GM23338 (cell line): ENCODE results near the gene IPO8. TPM values are rescaled to one million over a fixed set of nuclear protein-coding genes. Genes with fewer than 3 reads are reported as not detected.
"Not testable (repeated sequence)": the region's sequence is repeated elsewhere in the genome, so short reads cannot be mapped to it uniquely, and the experiment has no call there.

ENCODE experiments used
- ATAC-seq: fragments of 200-7000 bp; cut with Tn5 transposase; 3 replicates; pipeline ENCODE4 v1.9.1; 2020
- DNase-seq: peaks from one replicate; pipeline ENCODE4 v3.0.0-alpha.2; 2015; ENCODE audit warnings: low spot score
- H2AFZ ChIP-seq: fragments of 200-600 bp; sonication (generic); 2 replicates; pipeline ENCODE4 v1.8.0; 2016; ENCODE audit warnings: antibody characterized with exemption, mild to moderate bottlenecking, moderate library complexity
- H3F3A ChIP-seq: fragments of 200-600 bp; sonication (generic); replicated peaks from 2 replicates; pipeline ENCODE4 v1.8.0; 2017; ENCODE audit warnings: antibody characterized with exemption, mixed run types, low read depth
- H3K27ac ChIP-seq: fragments of 200-600 bp; sonication (generic); 2 replicates; pipeline ENCODE4 v1.6.1; 2016; ENCODE audit warnings: low read depth
- H3K27me3 ChIP-seq: fragments of 200-600 bp; sonication (generic); 2 replicates; pipeline ENCODE4 v1.8.0; 2016; ENCODE audit warnings: mild to moderate bottlenecking, mixed run types, moderate library complexity; ENCODE audit not compliant: insufficient read depth
- H3K36me3 ChIP-seq: fragments of 200-600 bp; sonication (generic); 2 replicates; pipeline ENCODE4 v1.8.0; 2016; ENCODE audit warnings: mild to moderate bottlenecking; ENCODE audit not compliant: insufficient read depth
- H3K4me1 ChIP-seq: fragments of 200-600 bp; sonication (generic); 2 replicates; pipeline ENCODE4 v1.8.0; 2016; ENCODE audit warnings: mild to moderate bottlenecking, moderate library complexity; ENCODE audit not compliant: insufficient read depth
- H3K4me2 ChIP-seq: fragments of 200-600 bp; sonication (generic); 2 replicates; pipeline ENCODE4 v1.7.1; 2017; ENCODE audit warnings: mixed run types
- H3K4me3 ChIP-seq: fragments of 200-600 bp; sonication (generic); 2 replicates; pipeline ENCODE4 v1.6.1; 2016; ENCODE audit warnings: mixed run types
- H3K79me2 ChIP-seq: fragments of 200-600 bp; sonication (generic); replicated peaks from 2 replicates; pipeline ENCODE4 v1.8.0; 2017; ENCODE audit warnings: mild to moderate bottlenecking; ENCODE audit not compliant: insufficient read depth
- H3K9me2 ChIP-seq: fragments of 200-600 bp; sonication (generic); 2 replicates; pipeline ENCODE4 v1.8.0; 2017; ENCODE audit not compliant: insufficient read depth
- H4K20me1 ChIP-seq: fragments of 200-600 bp; sonication (generic); replicated peaks from 2 replicates; pipeline ENCODE4 v1.8.0; 2017; ENCODE audit warnings: mild to moderate bottlenecking; ENCODE audit not compliant: insufficient read depth
- H3K27ac Mint-ChIP-seq: 2 replicates; pipeline ENCODE4 v1.8.0; 2020; ENCODE audit warnings: inconsistent platforms, mild to moderate bottlenecking, moderate library complexity, mixed read lengths
- H3K27me3 Mint-ChIP-seq: 3 replicates; pipeline ENCODE4 v1.8.0; 2022; ENCODE audit warnings: low read depth, mild to moderate bottlenecking, moderate library complexity, mixed read lengths, inconsistent platforms; ENCODE audit not compliant: insufficient read depth, poor library complexity
- H3K36me3 Mint-ChIP-seq: 3 replicates; pipeline ENCODE4 v1.8.0; 2021; ENCODE audit warnings: low read depth, mild to moderate bottlenecking, inconsistent platforms, moderate library complexity, mixed read lengths
- H3K4me1 Mint-ChIP-seq: 3 replicates; pipeline ENCODE4 v1.8.0; 2020; ENCODE audit warnings: mild to moderate bottlenecking, inconsistent platforms, mixed read lengths
- H3K4me3 Mint-ChIP-seq: 3 replicates; pipeline ENCODE4 v1.8.0; 2021; ENCODE audit warnings: moderate library complexity, mild to moderate bottlenecking, inconsistent platforms, mixed read lengths
- H3K9me3 Mint-ChIP-seq: 3 replicates; pipeline ENCODE4 v1.8.0; 2020; ENCODE audit warnings: moderate library complexity, mild to moderate bottlenecking, inconsistent platforms, mixed read lengths
- CREB1 ChIP-seq: fragments of 250-450 bp; sonication (Bioruptor Pico); IDR thresholded peaks from 2 replicates; pipeline ENCODE4 v1.5.0; 2020; ENCODE audit warnings: low read depth, mild to moderate bottlenecking, moderate library complexity
- CTCF ChIP-seq, 2 experiments: fragments of 200-600 bp in 1 of 2; sonication (generic) in 1 of 2; conservative IDR thresholded peaks; 2 replicates each; pipeline versions ENCODE4 v1.5.1 to v1.6.1; 2016 to 2017; ENCODE audit warnings: antibody characterized with exemption in 2 of 2, low read depth in 2 of 2, mild to moderate bottlenecking in 2 of 2, moderate library complexity in 1 of 2
- ETS1 ChIP-seq: IDR thresholded peaks from 2 replicates; pipeline ENCODE4 v1.6.1; 2016; ENCODE audit warnings: antibody characterized with exemption
- EZH2 ChIP-seq: fragments of 200-600 bp; sonication (generic); IDR thresholded peaks from one replicate; pipeline ENCODE4 v1.8.0; 2017; ENCODE audit warnings: antibody characterized with exemption, mild to moderate bottlenecking, low read depth; ENCODE audit not compliant: unreplicated experiment
- EZH2phosphoT487 ChIP-seq: fragments of 200-600 bp; sonication (generic); IDR thresholded peaks from one replicate; pipeline ENCODE4 v1.8.1; 2018; ENCODE audit warnings: antibody characterized with exemption; ENCODE audit not compliant: unreplicated experiment
- STAT1 ChIP-seq: IDR thresholded peaks from one replicate; pipeline ENCODE4 v1.6.1; 2016; ENCODE audit warnings: antibody characterized with exemption; ENCODE audit not compliant: unreplicated experiment
- ZNF114 ChIP-seq: fragments of 250-450 bp; sonication (Bioruptor Pico); IDR thresholded peaks from 2 replicates; pipeline ENCODE4 v1.5.0; 2020; ENCODE audit warnings: mild to moderate bottlenecking, moderate library complexity
- polyA plus RNA-seq: library from polyadenylated mRNA; unstranded; fragments of >200 nt; fragmentation: Nextera tagmentation; extraction: Ambion mirVana; gene quantifications from 2 replicates; pipeline ENCODE4 v1.2.1, GENCODE V29; 2016
- total RNA-seq: library from RNA; depleted of rRNA; stranded (reverse); fragments of >200 nt; shearing (Covaris generic); gene quantifications from 2 replicates; pipeline ENCODE4 v1.2.3, GENCODE V29; 2014

Gene IPO8
- total and polyA plus RNA-seq, 2 experiments from 2014 or later = 13.4 to 53.6 TPM

GRCh38 chr12:30610718-30611117 is 85.0 kb downstream of the IPO8 start:
- Histone ChIP-seq H3K27ac (no peak overlapping the region), H3K4me3 (no peak overlapping the region), H4K20me1 (no peaks in the 10 kb centered on the region), H3K9me2 (no peaks in the 10 kb centered on the region), H3F3A (no peaks in the 10 kb centered on the region), H2AFZ (no peak overlapping the region), H3K36me3 (no peaks in the 10 kb centered on the region), H3K79me2 (no peaks in the 10 kb centered on the region), H3K4me2 (no peak overlapping the region), H3K27me3 (no peaks in the 10 kb centered on the region), H3K4me1 (no peaks in the 10 kb centered on the region)
- peaks cover 3% of the 10 kb centered on the region; the same call in 1 of the 3 replicates for H3K36me3 Mint-ChIP-seq
- peaks cover 5% of the 10 kb centered on the region; the same call in 2 of the 3 replicates for H3K4me1 Mint-ChIP-seq
- H3K4me3 Mint-ChIP-seq = no peak overlapping the region
- DNase-seq (peak; percentile 78), ATAC-seq (no peak)
- peaks cover 6% of the 10 kb centered on the region; the same call in 1 of the 3 replicates for H3K9me3 Mint-ChIP-seq
- no peak overlapping the region for H3K27ac Mint-ChIP-seq
- TF ChIP-seq CTCF (conservative IDR thresholded peaks at IDR 0.05; ENCODE audit: low read depth in 2 of 2) = no peak
- TF ChIP-seq CREB1 = peak; percentile 43; the same call in 1 of the 2 replicates
- TF ChIP-seq EZH2phosphoT487 = no peak
- peaks cover 9% of the 10 kb centered on the region for H3K27me3 Mint-ChIP-seq

- not testable (repeated sequence) for H3K36me3 ChIP-seq, H3K27ac Mint-ChIP-seq, H3K27me3 Mint-ChIP-seq, H3K9me3 Mint-ChIP-seq, H3F3A ChIP-seq, DNase-seq, H3K4me3 ChIP-seq, H3K9me2 ChIP-seq, H2AFZ ChIP-seq, H3K4me3 Mint-ChIP-seq, H3K27ac ChIP-seq, H3K4me1 Mint-ChIP-seq, H3K79me2 ChIP-seq, H3K27me3 ChIP-seq, H4K20me1 ChIP-seq, H3K36me3 Mint-ChIP-seq, H3K4me1 ChIP-seq, H3K4me2 ChIP-seq, ATAC-seq
Measured at GRCh38 chr12:30609819-30610218, 85.8 kb downstream of the IPO8 start.

GRCh38 chr12:30604302-30604701 is 91.4 kb downstream of the IPO8 start:
- DNase-seq = peak; percentile 65
- not testable (repeated sequence) for H3K27me3 Mint-ChIP-seq, H3K79me2 ChIP-seq, H3K4me1 Mint-ChIP-seq, H3K27ac Mint-ChIP-seq, H3K4me3 Mint-ChIP-seq, H4K20me1 ChIP-seq, H3F3A ChIP-seq, H3K27me3 ChIP-seq, H3K4me3 ChIP-seq, H3K4me1 ChIP-seq, H3K9me2 ChIP-seq, ATAC-seq, H3K36me3 ChIP-seq
- Histone ChIP-seq H3K27ac (peak overlapping the region; percentile 63; the same call in 1 of the 2 replicates), H3K4me2 (peak overlapping the region; percentile 71), H2AFZ (peak overlapping the region; percentile 93)
- Mint-ChIP-seq H3K9me3 (peaks cover 20% of the 10 kb centered on the region), H3K36me3 (peaks cover 15% of the 10 kb centered on the region)

GRCh38 chr12:30603129-30603528 is 92.5 kb downstream of the IPO8 start:
- Histone ChIP-seq H3F3A (no peaks in the 10 kb centered on the region), H4K20me1 (no peaks in the 10 kb centered on the region), H3K79me2 (no peaks in the 10 kb centered on the region), H3K27ac (no peak overlapping the region), H3K4me2 (no peak overlapping the region), H3K9me2 (no peaks in the 10 kb centered on the region), H3K4me3 (no peak overlapping the region), H3K4me1 (peaks cover 9% of the 10 kb centered on the region; the same call in 1 of the 2 replicates), H3K36me3 (no peaks in the 10 kb centered on the region), H3K27me3 (no peaks in the 10 kb centered on the region), H2AFZ (no peak overlapping the region)
- no peak overlapping the region for H3K27ac Mint-ChIP-seq
- H3K4me1 Mint-ChIP-seq = peaks cover 8% of the 10 kb centered on the region
- H3K4me3 Mint-ChIP-seq = no peak overlapping the region
- peaks cover 6% of the 10 kb centered on the region for H3K27me3 Mint-ChIP-seq
- ATAC-seq (no peak), DNase-seq (no peak)
- peaks cover 13% of the 10 kb centered on the region for H3K36me3 Mint-ChIP-seq
- H3K9me3 Mint-ChIP-seq = peaks cover 20% of the 10 kb centered on the region
- TF ChIP-seq ETS1 = no peak
- no peak for TF ChIP-seq STAT1
- no peak for TF ChIP-seq EZH2
- TF ChIP-seq ZNF114 (CRISPR knock-in tag) = no peak
